ENCODE measurements around the gene INSIG2.

GRCh38 chr2:118103951-118104940 is 16.0 kb downstream of the INSIG2 start:
- TF ChIP-seq CTCF (conservative IDR thresholded peaks at IDR 0.05; ENCODE audit: low read depth, low read length) = no peak
- TF ChIP-seq EZH2phosphoT487 (IDR thresholded peaks at IDR 0.05; ENCODE audit: borderline replicate concordance, low read length) = no peak

All from PC-3 (cell line).